Measurements from ENCODE around the gene APCDD1L.

DNA sequence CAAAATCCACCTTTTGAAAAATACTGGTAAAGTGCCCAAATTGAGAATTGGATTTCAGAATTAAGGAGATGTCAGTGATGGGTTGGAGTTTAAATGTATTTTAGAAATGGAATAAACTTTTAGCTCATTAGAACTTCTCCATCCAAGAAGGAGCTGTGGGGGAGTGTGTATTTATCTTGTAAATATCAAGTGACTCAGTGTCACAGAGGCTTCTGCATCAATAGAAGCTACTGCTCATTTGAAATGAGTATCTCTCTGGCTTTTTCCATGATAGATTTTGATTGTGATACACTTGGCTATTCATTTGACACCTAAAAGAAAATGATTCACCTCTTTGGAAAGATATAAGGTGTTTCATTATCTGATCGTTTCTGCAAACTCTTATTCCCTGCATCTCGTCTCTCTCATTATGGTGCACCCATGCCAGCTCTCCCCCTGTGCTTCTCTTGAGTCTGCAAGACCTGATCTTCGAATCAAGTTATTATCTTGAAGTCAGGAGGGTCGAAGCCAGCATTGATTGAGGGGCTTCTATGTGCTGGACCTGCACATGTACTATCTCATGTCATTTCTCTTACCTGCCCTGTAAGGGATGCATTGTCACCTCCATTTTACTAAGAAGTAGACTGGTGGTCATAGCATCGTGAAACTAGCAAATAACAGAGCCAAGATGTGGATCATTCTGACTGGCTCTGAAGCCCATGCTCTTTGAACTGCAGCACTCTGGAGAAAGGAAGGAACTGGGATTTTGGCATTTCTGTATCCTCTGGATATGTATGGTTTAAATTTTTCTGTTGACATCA is 96.0 kb downstream of the APCDD1L start:
- no peak for TF ChIP-seq EP300 (IDR thresholded peaks at IDR 0.05)
- TF ChIP-seq, protein P1, sequence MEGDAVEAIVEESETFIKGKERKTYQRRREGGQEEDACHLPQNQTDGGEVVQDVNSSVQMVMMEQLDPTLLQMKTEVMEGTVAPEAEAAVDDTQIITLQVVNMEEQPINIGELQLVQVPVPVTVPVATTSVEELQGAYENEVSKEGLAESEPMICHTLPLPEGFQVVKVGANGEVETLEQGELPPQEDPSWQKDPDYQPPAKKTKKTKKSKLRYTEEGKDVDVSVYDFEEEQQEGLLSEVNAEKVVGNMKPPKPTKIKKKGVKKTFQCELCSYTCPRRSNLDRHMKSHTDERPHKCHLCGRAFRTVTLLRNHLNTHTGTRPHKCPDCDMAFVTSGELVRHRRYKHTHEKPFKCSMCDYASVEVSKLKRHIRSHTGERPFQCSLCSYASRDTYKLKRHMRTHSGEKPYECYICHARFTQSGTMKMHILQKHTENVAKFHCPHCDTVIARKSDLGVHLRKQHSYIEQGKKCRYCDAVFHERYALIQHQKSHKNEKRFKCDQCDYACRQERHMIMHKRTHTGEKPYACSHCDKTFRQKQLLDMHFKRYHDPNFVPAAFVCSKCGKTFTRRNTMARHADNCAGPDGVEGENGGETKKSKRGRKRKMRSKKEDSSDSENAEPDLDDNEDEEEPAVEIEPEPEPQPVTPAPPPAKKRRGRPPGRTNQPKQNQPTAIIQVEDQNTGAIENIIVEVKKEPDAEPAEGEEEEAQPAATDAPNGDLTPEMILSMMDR (IDR thresholded peaks at IDR 0.05): no peak
